Lower lobe of right lung (tissue), 2 donors: ENCODE data around the gene SMOC1. TPM values are rescaled to one million over a fixed set of nuclear protein-coding genes. Genes with fewer than 3 reads are reported as not detected.

Experiments used
- ATAC-seq, 2 donors: fragments of 200-7000 bp; cut with Tn5 transposase; one replicate each; pipeline ENCODE4 v1.9.1; 2020 to 2022; ENCODE audit warnings: mild to moderate bottlenecking in 2 of 2, moderate library complexity in 2 of 2
- DNase-seq: peaks from one replicate; pipeline ENCODE4 v3.0.0-alpha.2; 2020
- H3K27ac ChIP-seq: fragments of 200-600 bp; one replicate; pipeline ENCODE4 v1.8.0; 2022
- H3K27me3 ChIP-seq: fragments of 200-600 bp; one replicate; pipeline ENCODE4 v1.8.0; 2022; ENCODE audit warnings: low read depth
- H3K36me3 ChIP-seq: fragments of 200-600 bp; one replicate; pipeline ENCODE4 v1.8.0; 2022; ENCODE audit warnings: mild to moderate bottlenecking
- H3K4me1 ChIP-seq: fragments of 200-600 bp; one replicate; pipeline ENCODE4 v1.8.0; 2022
- H3K4me3 ChIP-seq: fragments of 200-600 bp; one replicate; pipeline ENCODE4 v1.8.0; 2022; ENCODE audit warnings: mild to moderate bottlenecking
- H3K9me3 ChIP-seq: fragments of 200-600 bp; one replicate; pipeline ENCODE4 v1.8.0; 2022
- CTCF ChIP-seq: fragments of 200-600 bp; IDR thresholded peaks from one replicate; pipeline ENCODE4 v1.8.0; 2022; ENCODE audit warnings: antibody characterized with exemption, mild to moderate bottlenecking
- intact Hi-C: fragments of 100-400 bp; cut with DNase I; formaldehyde crosslinking; loops from one replicate; pipeline ENCODE4 v1.11.0; 2022
- total RNA-seq: library from RNA; stranded (reverse); fragmentation: NEBNext Ultra II Directional; extraction: Animal tissue kit (Norgen Biotek cat#: 25700); gene quantifications from one replicate; pipeline ENCODE4 v1.2.1, GENCODE V29; 2021
- donor health status: DM: no; HTN: yes; CAD: no; lungs with severe emphysema.

SMOC1 gene
- total RNA-seq, 1 donor from 2014 or later: 1.1 TPM

GRCh38 chr14:69989622-69990021 is 110.4 kb downstream of the SMOC1 start:
- DNase-seq (no peak), ATAC-seq (no peak)
- H3K9me3 ChIP-seq: no peaks in the 10 kb centered on the region
- H3K4me3 ChIP-seq: no peak overlapping the region
- no peak for TF ChIP-seq CTCF
- no peak overlapping the region for H3K27ac ChIP-seq
- H3K27me3 ChIP-seq: peaks cover 13% of the 10 kb centered on the region
- intact Hi-C loops: no loop called here
- no peaks in the 10 kb centered on the region for H3K36me3 ChIP-seq
- H3K4me1 ChIP-seq: no peaks in the 10 kb centered on the region

GRCh38 chr14:69990323-69990722 is 111.1 kb downstream of the SMOC1 start:
- Histone ChIP-seq H3K4me1 (no peaks in the 10 kb centered on the region), H3K36me3 (no peaks in the 10 kb centered on the region), H3K4me3 (no peak overlapping the region), H3K27me3 (peaks cover 13% of the 10 kb centered on the region), H3K9me3 (no peaks in the 10 kb centered on the region), H3K27ac (no peak overlapping the region)
- intact Hi-C loops: no loop called here
- ATAC-seq (no peak), DNase-seq (no peak)
- TF ChIP-seq CTCF: no peak

GRCh38 chr14:69991422-69991821 is 112.2 kb downstream of the SMOC1 start:
- H3K9me3 ChIP-seq: no peaks in the 10 kb centered on the region
- DNase-seq: no peak
- no peak for ATAC-seq
- H3K36me3 ChIP-seq: no peaks in the 10 kb centered on the region
- peaks cover 13% of the 10 kb centered on the region for H3K27me3 ChIP-seq
- H3K27ac ChIP-seq: no peak overlapping the region
- intact Hi-C loops: no loop called here
- TF ChIP-seq CTCF: no peak
- no peak overlapping the region for H3K4me3 ChIP-seq
- no peaks in the 10 kb centered on the region for H3K4me1 ChIP-seq

- H3K27ac ChIP-seq: no peak overlapping the region
- intact Hi-C loops: no loop called here
- no peak overlapping the region for H3K4me3 ChIP-seq
- H3K36me3 ChIP-seq: no peaks in the 10 kb centered on the region
- no peak for TF ChIP-seq CTCF
- H3K27me3 ChIP-seq: peaks cover 11% of the 10 kb centered on the region
- no peak for DNase-seq
- no peaks in the 10 kb centered on the region for H3K4me1 ChIP-seq
- ATAC-seq: no peak
- no peaks in the 10 kb centered on the region for H3K9me3 ChIP-seq
Observed at GRCh38 chr14:69992564-69992963, 113.3 kb downstream of the SMOC1 start.

- no peak for TF ChIP-seq CTCF
- Histone ChIP-seq H3K4me3 (no peak overlapping the region), H3K36me3 (no peaks in the 10 kb centered on the region), H3K9me3 (no peaks in the 10 kb centered on the region), H3K27me3 (peaks cover 7% of the 10 kb centered on the region), H3K4me1 (no peaks in the 10 kb centered on the region), H3K27ac (no peak overlapping the region)
- DNase-seq (no peak), ATAC-seq (no peak)
- intact Hi-C loops: no loop called here
Observed at GRCh38 chr14:69993326-69993725, 114.1 kb downstream of the SMOC1 start.

GRCh38 chr14:69994002-69994401 is 114.8 kb downstream of the SMOC1 start:
- Histone ChIP-seq H3K27me3 (peaks cover 7% of the 10 kb centered on the region), H3K4me1 (no peaks in the 10 kb centered on the region), H3K36me3 (no peaks in the 10 kb centered on the region), H3K9me3 (no peaks in the 10 kb centered on the region), H3K27ac (no peak overlapping the region), H3K4me3 (no peak overlapping the region)
- DNase-seq (no peak), ATAC-seq (no peak)
- intact Hi-C loops: no loop called here
- no peak for TF ChIP-seq CTCF
